H1 (cell line): ENCODE data around the gene HEATR9. TPM values are rescaled to one million over a fixed set of nuclear protein-coding genes. Genes with fewer than 3 reads are reported as not detected.

ENCODE experiments used
- CTCF ChIA-PET: fragments of 300-600 bp; sonication (Branson Sonifier 250); formaldehyde crosslinking; loops from one replicate; lab custom pipeline; 2021; ENCODE audit not compliant: partially characterized antibody; lab: Charles Lee
- POLR2A ChIA-PET: fragments of 300-600 bp; sonication (Branson Sonifier 250); formaldehyde crosslinking; loops from one replicate; lab custom pipeline; 2021; ENCODE audit warnings: inconsistent platforms; ENCODE audit not compliant: partially characterized antibody; lab: Charles Lee
- DNase-seq, 2 experiments: peaks; one replicate each; pipeline versions ENCODE4 v3.0.0 to v3.0.0-alpha.2; 2010 to 2022; ENCODE audit warnings: low spot score in 2 of 2, low read depth in 1 of 2, mixed read lengths in 1 of 2
- FAIRE-seq: peaks from 2 replicates; lab custom pipeline; 2011; peaks lifted over from hg19 to GRCh38; lab: Jason Lieb, UNC
- H2AFZ ChIP-seq: 2 replicates; pipeline ENCODE4 v1.8.1; 2012; ENCODE audit warnings: low read length, inconsistent platforms
- H2AK5ac ChIP-seq: 2 replicates; pipeline ENCODE4 v1.6.1; 2013; ENCODE audit warnings: low read depth, low read length
- H2BK120ac ChIP-seq: replicated peaks from 2 replicates; pipeline ENCODE3; 2013; ENCODE audit warnings: low read depth, low read length, inconsistent platforms
- H2BK12ac ChIP-seq: 2 replicates; pipeline ENCODE4 v1.6.1; 2013; ENCODE audit warnings: low read depth, low read length
- H2BK15ac ChIP-seq: 2 replicates; pipeline ENCODE4 v1.6.1; 2013; ENCODE audit warnings: low read length
- H2BK20ac ChIP-seq: 2 replicates; pipeline ENCODE4 v1.6.1; 2013; ENCODE audit warnings: low read length
- H2BK5ac ChIP-seq: 2 replicates; pipeline ENCODE4 v1.6.1; 2013; ENCODE audit warnings: low read depth, low read length
- H3K14ac ChIP-seq: 2 replicates; pipeline ENCODE4 v1.6.1; 2013; ENCODE audit warnings: inconsistent platforms; ENCODE audit not compliant: insufficient read length
- H3K18ac ChIP-seq: 2 replicates; pipeline ENCODE4 v1.6.1; 2013; ENCODE audit warnings: low read length; ENCODE audit errors: extremely low read depth
- H3K23ac ChIP-seq: 2 replicates; pipeline ENCODE4 v1.6.1; 2013; ENCODE audit warnings: inconsistent platforms; ENCODE audit not compliant: insufficient read length
- H3K23me2 ChIP-seq: 2 replicates; pipeline ENCODE4 v1.6.1; 2013; ENCODE audit warnings: low read depth, low read length
- H3K27ac ChIP-seq: 2 replicates; pipeline ENCODE4 v1.6.1; 2011; ENCODE audit warnings: low read depth, low read length, inconsistent platforms
- H3K27me3 ChIP-seq, 4 experiments: replicated peaks in 1 of 4; 1 replicate in 1 of 4; 2 replicates in 3 of 4; pipeline versions ENCODE4 v1.6.1 to v1.8.1; 2011 to 2013; ENCODE audit warnings: low read length in 3 of 4, mild to moderate bottlenecking in 3 of 4, inconsistent platforms in 2 of 4, mixed read lengths in 2 of 4, moderate library complexity in 1 of 4; ENCODE audit not compliant: control insufficient read depth in 3 of 4, insufficient read depth in 3 of 4; ENCODE audit errors: extremely low read depth in 1 of 4
- H3K36me3 ChIP-seq, 4 experiments: 2 replicates each; pipeline versions ENCODE4 v1.6.1 to v1.8.1; 2011 to 2013; ENCODE audit warnings: mild to moderate bottlenecking in 4 of 4, low read length in 3 of 4, moderate library complexity in 2 of 4, control low read depth in 1 of 4, inconsistent platforms in 1 of 4; ENCODE audit not compliant: insufficient read depth in 4 of 4, control insufficient read depth in 2 of 4
- H3K4ac ChIP-seq: replicated peaks from 2 replicates; pipeline ENCODE3; 2013; ENCODE audit warnings: low read length, low read depth, mixed read lengths, inconsistent platforms; ENCODE audit not compliant: insufficient read length
- H3K4me1 ChIP-seq, 4 experiments: replicated peaks in 1 of 4; 1 replicate in 1 of 4; 2 replicates in 3 of 4; pipeline versions ENCODE4 v1.6.1 to v1.8.1; 2011 to 2013; ENCODE audit warnings: low read length in 3 of 4, inconsistent platforms in 2 of 4, mixed read lengths in 1 of 4; ENCODE audit not compliant: insufficient read depth in 4 of 4, control insufficient read depth in 3 of 4
- H3K4me2 ChIP-seq, 2 experiments: 2 replicates each; pipeline versions ENCODE4 v1.6.1 to v1.8.1; 2011 to 2013; ENCODE audit warnings: low read depth in 2 of 2, low read length in 2 of 2, control low read depth in 1 of 2, inconsistent platforms in 1 of 2, mild to moderate bottlenecking in 1 of 2; ENCODE audit not compliant: insufficient read depth in 1 of 2
- H3K4me3 ChIP-seq, 4 experiments: fragments of 200-600, 300-600 bp in 1 of 4; sonication (generic), shearing (Covaris generic), sonication (Bioruptor Twin) in 1 of 4; 2 replicates each; pipeline versions ENCODE4 v1.5.1 to v1.8.1; 2011 to 2016; ENCODE audit warnings: low read length in 4 of 4, low read depth in 3 of 4, control low read depth in 2 of 4, inconsistent platforms in 2 of 4, mild to moderate bottlenecking in 2 of 4, mixed read lengths in 1 of 4, moderate library complexity in 1 of 4; ENCODE audit not compliant: insufficient read depth in 2 of 4; ENCODE audit errors: extremely low read depth in 1 of 4
- H3K56ac ChIP-seq: replicated peaks from 2 replicates; pipeline ENCODE3; 2013; ENCODE audit warnings: low read depth, mild to moderate bottlenecking, mixed read lengths, low read length, inconsistent platforms; ENCODE audit not compliant: insufficient read length
- H3K79me1 ChIP-seq: 2 replicates; pipeline ENCODE4 v1.6.1; 2013; ENCODE audit warnings: low read depth, low read length, control low read depth
- H3K79me2 ChIP-seq, 2 experiments: 2 replicates each; pipeline versions ENCODE4 v1.6.1 to v1.8.1; 2012 to 2013; ENCODE audit warnings: low read length in 2 of 2, mild to moderate bottlenecking in 2 of 2, inconsistent platforms in 1 of 2; ENCODE audit not compliant: insufficient read depth in 2 of 2, control insufficient read depth in 1 of 2
- H3K9ac ChIP-seq, 4 experiments: replicated peaks in 1 of 4; 1 replicate in 1 of 4; 2 replicates in 3 of 4; pipeline versions ENCODE4 v1.6.1 to v1.8.1; 2011 to 2013; ENCODE audit warnings: low read depth in 3 of 4, low read length in 3 of 4, control low read depth in 2 of 4, mild to moderate bottlenecking in 2 of 4, moderate library complexity in 2 of 4, inconsistent platforms in 1 of 4; ENCODE audit errors: extremely low read depth in 1 of 4
- H3K9me3 ChIP-seq, 2 experiments: 2 replicates each; pipeline versions ENCODE4 v1.6.1 to v1.8.1; 2012 to 2013; ENCODE audit warnings: mild to moderate bottlenecking in 2 of 2, moderate library complexity in 2 of 2, control low read depth in 1 of 2, inconsistent platforms in 1 of 2, low read depth in 1 of 2, low read length in 1 of 2, mixed read lengths in 1 of 2; ENCODE audit not compliant: insufficient read depth in 2 of 2
- H4K20me1 ChIP-seq, 2 experiments: replicated peaks in 1 of 2; 2 replicates each; pipeline versions ENCODE3 to v1.8.1; 2011 to 2013; ENCODE audit warnings: inconsistent platforms in 2 of 2, low read length in 2 of 2, mild to moderate bottlenecking in 1 of 2; ENCODE audit not compliant: insufficient read depth in 2 of 2, control insufficient read depth in 1 of 2
- H4K5ac ChIP-seq: 2 replicates; pipeline ENCODE4 v1.6.1; 2013; ENCODE audit warnings: low read length, low read depth, mixed read lengths, inconsistent platforms; ENCODE audit not compliant: insufficient read length
- H4K8ac ChIP-seq: 2 replicates; pipeline ENCODE4 v1.8.0; 2013; ENCODE audit warnings: mild to moderate bottlenecking, moderate library complexity, low read length, inconsistent platforms; ENCODE audit not compliant: insufficient read depth; ENCODE audit errors: extremely low read depth
- H4K91ac ChIP-seq: replicated peaks from 2 replicates; pipeline ENCODE3; 2013; ENCODE audit warnings: low read length, mixed read lengths, inconsistent platforms; ENCODE audit not compliant: insufficient read length
- CEBPB ChIP-seq: IDR thresholded peaks from 2 replicates; pipeline ENCODE4 v1.6.1; 2012; ENCODE audit warnings: low read depth, low read length
- CHD1 ChIP-seq: IDR thresholded peaks from 2 replicates; pipeline ENCODE4 v1.6.1; 2012; ENCODE audit warnings: low read depth, low read length, improper control_type of control experiment
- CREB1 ChIP-seq: IDR thresholded peaks from 2 replicates; pipeline ENCODE4 v1.6.1; 2012; ENCODE audit warnings: inconsistent platforms
- HDAC6 ChIP-seq: IDR thresholded peaks from one replicate; pipeline ENCODE4 v1.7.1; 2012; ENCODE audit warnings: low read depth, mild to moderate bottlenecking, inconsistent platforms, low read length, moderate library complexity
- KDM5A ChIP-seq: fragments of 200-600 bp; IDR thresholded peaks from 2 replicates; pipeline ENCODE4 v1.7.1; 2012; ENCODE audit warnings: mild to moderate bottlenecking, low read length, inconsistent platforms, mixed read lengths
- POLR2AphosphoS5 ChIP-seq: IDR thresholded peaks from 2 replicates; pipeline ENCODE4 v1.6.1; 2011; ENCODE audit warnings: low read depth, low read length
- POU5F1 ChIP-seq: IDR thresholded peaks from 2 replicates; pipeline ENCODE4 v1.6.1; 2011; ENCODE audit warnings: low read depth, mild to moderate bottlenecking, low read length, moderate library complexity
- RAD21 ChIP-seq, 2 experiments: IDR thresholded peaks in 1 of 2; conservative IDR thresholded peaks in 1 of 2; 2 replicates each; pipeline ENCODE4 v1.6.1; 2011; ENCODE audit warnings: low read depth in 2 of 2, low read length in 2 of 2, improper control_type of control experiment in 1 of 2, inconsistent platforms in 1 of 2, mild to moderate bottlenecking in 1 of 2, moderate library complexity in 1 of 2
- SUZ12 ChIP-seq: fragments of 200-600 bp; sonication (generic); IDR thresholded peaks from 2 replicates; pipeline ENCODE4 v1.6.1; 2012; ENCODE audit warnings: mild to moderate bottlenecking, inconsistent platforms, low read length, moderate library complexity, mixed read lengths
- TAF1 ChIP-seq: IDR thresholded peaks from 2 replicates; pipeline ENCODE4 v1.6.1; 2011; ENCODE audit warnings: mild to moderate bottlenecking, low read depth, low read length
- polyA plus RNA-seq, 7 experiments: library from polyadenylated mRNA; depleted of rRNA in 3 of 7; stranded (reverse) in 5 of 7; unstranded in 2 of 7; fragments of >200 nt in 5 of 7; fragments of 200-250 nt in 2 of 7; gene quantifications; 1 replicate in 5 of 7; 2 replicates in 1 of 7; 4 replicates in 1 of 7; pipeline versions ENCODE4 v1.2.1 to v1.2.3, GENCODE V29; 2011 to 2013; ENCODE audit warnings: missing spikeins in 2 of 7, mixed read lengths in 2 of 7
- total RNA-seq: library from RNA; stranded (reverse); fragmentation: NEBNext Ultra II Directional; extraction: Animal tissue kit (Norgen Biotek cat#: 25700); gene quantifications from 2 replicates; pipeline ENCODE4 v1.2.1, GENCODE V29; 2021
- TF ChIP-seq, protein P1 (sequence below): IDR thresholded peaks from 2 replicates; pipeline ENCODE4 v1.6.1; 2012; ENCODE audit warnings: low read length, inconsistent platforms
- TF ChIP-seq, protein P2 (sequence below): IDR thresholded peaks from 2 replicates; pipeline ENCODE4 v1.6.1; 2012; ENCODE audit warnings: inconsistent platforms

Gene HEATR9
- total and polyA plus RNA-seq, 2 of the 8 experiments (the other 6 are each of a cell fraction or from before 2014, with no cell fraction given), result not detected

- H2BK15ac ChIP-seq, result no peak overlapping the region
- H3K23me2 ChIP-seq, result no peaks in the 10 kb centered on the region
- H4K8ac ChIP-seq, result no peak overlapping the region
- no peak overlapping the region for H3K27ac ChIP-seq
- H3K4ac ChIP-seq, result no peak overlapping the region
- no peaks in the 10 kb centered on the region for H4K20me1 ChIP-seq
- no peak overlapping the region for H3K23ac ChIP-seq
- no peak overlapping the region for H3K56ac ChIP-seq
- no peaks in the 10 kb centered on the region for H3K27me3 ChIP-seq
- no peak overlapping the region for H2BK12ac ChIP-seq
- FAIRE-seq, result no peak
- CTCF ChIA-PET, result interaction anchor here (0.6 to 1.2 kb wide), 3 partner anchors 9 to 258 kb away, joined by 3 read pairs; no protein-coding TSS in a partner anchor
- H4K91ac ChIP-seq, result no peak overlapping the region
- no peak overlapping the region for H3K9ac ChIP-seq
- H3K9me3 ChIP-seq, result no peaks in the 10 kb centered on the region
- H2AK5ac ChIP-seq, result no peak overlapping the region
- DNase-seq, result no peak
- no peak overlapping the region for H2BK5ac ChIP-seq
- H2BK20ac ChIP-seq, result no peak overlapping the region
- no peak overlapping the region for H3K4me2 ChIP-seq
- no peaks in the 10 kb centered on the region for H3K36me3 ChIP-seq
- no peak overlapping the region for H2AFZ ChIP-seq
- no peak overlapping the region for H4K5ac ChIP-seq
- H3K4me1 ChIP-seq, result no peaks in the 10 kb centered on the region
- POLR2A ChIA-PET, result no interaction called here
- H3K4me3 ChIP-seq, result no peak overlapping the region
- no peak overlapping the region for H3K14ac ChIP-seq
- H3K79me1 ChIP-seq, result no peaks in the 10 kb centered on the region
- no peaks in the 10 kb centered on the region for H3K79me2 ChIP-seq
- H3K18ac ChIP-seq, result no peak overlapping the region
- no peak overlapping the region for H2BK120ac ChIP-seq
- TF ChIP-seq HDAC6 (no peak), CHD1 (no peak), CREB1 (no peak), KDM5A (no peak), SUZ12 (no peak), POU5F1 (no peak), CEBPB (no peak), TAF1 (no peak), POLR2AphosphoS5 (no peak), RAD21 (IDR thresholded peaks at IDR 0.05 in 1 of 2, conservative IDR thresholded peaks at IDR 0.05 in 1 of 2; ENCODE audit: low read depth in 2 of 2, low read length in 2 of 2) (no peak)
- TF ChIP-seq, protein P1, sequence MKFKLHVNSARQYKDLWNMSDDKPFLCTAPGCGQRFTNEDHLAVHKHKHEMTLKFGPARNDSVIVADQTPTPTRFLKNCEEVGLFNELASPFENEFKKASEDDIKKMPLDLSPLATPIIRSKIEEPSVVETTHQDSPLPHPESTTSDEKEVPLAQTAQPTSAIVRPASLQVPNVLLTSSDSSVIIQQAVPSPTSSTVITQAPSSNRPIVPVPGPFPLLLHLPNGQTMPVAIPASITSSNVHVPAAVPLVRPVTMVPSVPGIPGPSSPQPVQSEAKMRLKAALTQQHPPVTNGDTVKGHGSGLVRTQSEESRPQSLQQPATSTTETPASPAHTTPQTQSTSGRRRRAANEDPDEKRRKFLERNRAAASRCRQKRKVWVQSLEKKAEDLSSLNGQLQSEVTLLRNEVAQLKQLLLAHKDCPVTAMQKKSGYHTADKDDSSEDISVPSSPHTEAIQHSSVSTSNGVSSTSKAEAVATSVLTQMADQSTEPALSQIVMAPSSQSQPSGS, result no peak
- TF ChIP-seq, protein P2, sequence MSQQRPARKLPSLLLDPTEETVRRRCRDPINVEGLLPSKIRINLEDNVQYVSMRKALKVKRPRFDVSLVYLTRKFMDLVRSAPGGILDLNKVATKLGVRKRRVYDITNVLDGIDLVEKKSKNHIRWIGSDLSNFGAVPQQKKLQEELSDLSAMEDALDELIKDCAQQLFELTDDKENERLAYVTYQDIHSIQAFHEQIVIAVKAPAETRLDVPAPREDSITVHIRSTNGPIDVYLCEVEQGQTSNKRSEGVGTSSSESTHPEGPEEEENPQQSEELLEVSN, result no peak
Observed at GRCh38 chr17:35877345-35878029, 8.8 kb upstream of the HEATR9 start.
